T follicular helper cell (primary cell): ENCODE data around the gene B3GLCT.
"Not testable (repeated sequence)": the region's sequence is repeated elsewhere in the genome, so short reads cannot be mapped to it uniquely, and the experiment has no call there.

Experiments
- DNase-seq: peaks from one replicate; pipeline ENCODE4 v3.0.0-alpha.2; 2020; ENCODE audit warnings: low read depth
- total RNA-seq, 2 experiments: gene quantifications; one replicate each; lab custom pipeline; 2026; lab: John Stamatoyannopoulos, UW

B3GLCT gene
- 20.1 to 29.6 reads per million in 2 experiments for total RNA-seq

DNA sequence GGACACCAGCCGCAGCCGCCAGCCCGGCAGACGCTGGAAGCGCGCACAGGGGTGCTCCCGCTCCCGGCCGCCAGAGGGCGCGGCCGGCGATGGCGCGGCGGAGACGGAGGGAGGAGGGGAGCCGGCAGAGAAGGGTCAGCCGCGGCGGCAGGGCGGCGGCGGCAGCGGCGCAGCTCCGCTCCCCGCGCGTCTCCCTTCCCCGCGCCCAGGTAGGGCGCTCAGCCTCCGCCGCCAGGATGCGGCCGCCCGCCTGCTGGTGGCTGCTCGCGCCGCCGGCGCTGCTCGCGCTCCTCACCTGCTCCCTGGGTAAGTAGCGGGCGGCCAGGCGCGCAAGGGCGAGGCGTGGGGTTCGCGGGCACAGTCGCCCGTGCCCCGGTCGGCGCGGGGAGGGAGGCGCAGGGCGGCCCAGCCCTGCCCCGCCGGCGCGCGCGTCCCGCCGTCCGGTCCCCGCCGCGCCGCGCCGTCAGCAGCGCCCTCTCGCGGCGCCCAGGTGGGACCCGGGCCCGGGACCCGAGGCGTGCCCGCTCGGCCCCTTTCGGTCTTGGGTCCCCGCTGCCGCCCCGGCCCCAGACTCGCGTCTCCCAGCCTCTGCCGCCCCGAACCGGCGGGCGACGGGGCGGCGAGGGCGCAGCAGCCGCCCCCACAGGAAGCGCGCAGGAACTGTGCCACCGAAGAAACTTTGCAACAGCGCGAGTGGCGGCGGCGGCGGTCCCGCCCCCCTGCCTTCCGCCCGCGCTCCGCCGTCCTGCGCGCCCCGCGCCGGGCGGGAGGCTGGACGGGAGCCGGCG, at the start of gene B3GLCT:
Gene B3GLCT, plus strand, starts transcription at position 127 of the 788 bp plus-strand sequence. Its CDS starts 110 bp downstream, at position 237.
- DNase-seq = peak; percentile 68

DNA sequence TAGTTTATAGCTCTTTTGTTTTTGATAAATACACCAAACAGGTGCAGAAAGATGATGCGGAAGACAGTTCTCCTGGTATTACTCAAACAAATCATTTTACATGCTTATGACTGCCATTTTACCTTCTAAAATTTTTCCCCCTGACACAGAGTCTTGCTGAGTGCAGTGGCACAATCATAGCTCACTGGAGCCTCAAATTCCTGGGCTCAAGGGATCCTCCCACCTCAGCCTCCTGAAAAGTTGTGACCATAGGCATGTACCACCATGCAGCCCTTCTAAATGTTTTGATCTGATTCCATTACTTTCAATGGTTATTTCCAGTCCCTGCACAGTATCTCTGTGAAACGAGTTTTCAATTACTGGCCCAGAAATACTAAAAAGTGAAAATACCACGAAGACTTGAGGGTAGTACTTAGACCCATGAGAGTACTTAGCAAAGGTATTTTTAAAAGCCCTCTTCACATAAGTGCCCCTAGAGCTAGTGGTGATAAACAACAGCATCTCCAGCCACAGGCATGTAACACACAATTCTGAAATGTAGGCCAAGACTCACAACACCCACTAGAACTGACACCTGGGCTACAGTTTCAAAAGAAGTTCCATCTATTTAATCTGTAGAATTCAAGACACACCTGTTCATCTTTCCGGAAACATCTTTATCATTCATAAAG, 49.3 kb upstream of the B3GLCT start:
- DNase-seq = no peak

DNA sequence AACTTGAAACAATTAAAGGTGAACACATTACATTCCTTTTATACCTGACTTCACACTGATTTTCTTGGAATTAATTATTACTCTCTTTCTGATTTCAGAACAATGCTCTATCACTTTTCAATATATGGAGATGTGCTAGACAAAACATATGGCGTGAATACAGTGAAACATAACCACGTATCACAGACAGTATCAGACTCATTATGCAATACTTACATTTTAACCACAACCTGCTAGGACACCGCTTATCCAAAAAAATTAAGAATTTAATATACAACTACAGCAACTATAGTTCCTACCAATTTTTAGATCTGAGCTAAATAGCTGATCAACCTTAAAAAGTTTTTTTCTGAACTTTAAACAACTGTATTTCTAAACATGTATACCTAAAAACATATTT, 47.9 kb upstream of the B3GLCT start:
- DNase-seq = no peak

DNA sequence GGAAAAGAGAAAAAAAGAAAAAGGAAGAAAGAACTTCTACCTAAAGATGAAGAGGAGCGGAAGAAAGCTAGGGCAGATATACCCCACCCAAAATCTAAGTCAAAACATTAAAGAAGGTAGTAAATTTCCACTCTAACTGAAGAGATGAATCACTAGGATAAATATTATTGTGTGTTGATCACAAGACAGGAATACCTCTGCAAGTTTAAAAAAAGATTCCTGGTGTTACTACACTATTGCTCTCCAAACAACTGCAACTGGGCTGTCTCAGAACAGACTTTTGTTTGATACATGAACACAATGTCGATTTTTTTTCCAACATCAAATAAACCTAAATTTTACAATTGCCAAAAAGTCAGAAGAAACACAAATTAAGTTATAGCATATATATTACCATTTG, 44.8 kb upstream of the B3GLCT start:
- DNase-seq = no peak

DNA sequence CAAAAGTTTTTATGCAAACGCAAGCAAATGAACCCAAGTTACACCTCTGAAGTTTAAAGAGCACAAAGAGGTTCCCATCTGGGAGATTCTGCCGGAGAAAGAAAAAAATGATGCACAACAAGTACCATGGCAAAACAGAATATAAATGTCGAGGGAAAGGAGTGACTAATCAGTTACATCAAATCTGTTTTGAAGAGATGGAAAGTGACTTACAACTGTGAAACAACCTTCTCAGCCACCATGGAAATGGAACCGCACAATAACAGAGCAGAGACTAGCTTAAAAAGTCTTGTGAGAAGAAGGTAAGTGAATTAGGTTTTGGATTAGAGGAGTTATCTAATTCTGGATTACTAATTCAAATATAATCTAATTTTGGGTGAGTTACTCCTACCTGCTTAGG, 40.5 kb upstream of the B3GLCT start:
- DNase-seq = no peak

DNA sequence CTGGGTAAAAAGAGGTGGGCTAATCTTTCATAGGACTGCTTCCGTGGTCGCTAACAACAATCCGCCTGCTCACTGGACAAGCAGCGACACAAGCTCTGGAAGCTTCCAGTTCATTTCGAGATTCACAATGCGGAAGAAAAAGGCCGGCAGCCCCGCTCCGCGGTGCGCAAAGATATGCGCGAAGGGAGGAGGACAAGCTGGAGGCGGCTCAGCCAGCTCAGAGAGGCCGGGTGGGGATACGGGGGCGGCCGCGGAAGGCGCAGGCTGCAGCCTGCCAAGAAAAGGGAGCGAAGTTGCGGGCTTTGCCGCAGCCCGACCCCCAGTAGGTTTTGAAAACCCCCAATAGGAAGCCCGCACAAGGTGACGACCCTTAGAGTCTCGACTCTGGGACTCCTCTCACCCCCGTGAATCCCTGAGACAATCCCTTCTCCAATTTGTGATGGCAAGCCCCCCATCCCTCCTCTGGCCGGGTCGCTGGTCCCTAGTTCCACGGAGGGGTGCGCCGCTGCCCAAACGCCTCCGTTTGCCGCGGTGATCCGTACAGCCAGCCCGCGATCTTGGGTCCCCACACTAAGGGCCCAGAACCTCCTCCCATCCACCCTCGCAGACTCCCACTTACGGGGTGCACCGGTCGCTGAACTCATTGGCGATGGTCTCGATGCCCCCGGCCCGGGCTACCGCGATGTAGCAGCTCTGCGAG, 38.8 kb upstream of the B3GLCT start:
- peak; percentile 30 for DNase-seq

DNA sequence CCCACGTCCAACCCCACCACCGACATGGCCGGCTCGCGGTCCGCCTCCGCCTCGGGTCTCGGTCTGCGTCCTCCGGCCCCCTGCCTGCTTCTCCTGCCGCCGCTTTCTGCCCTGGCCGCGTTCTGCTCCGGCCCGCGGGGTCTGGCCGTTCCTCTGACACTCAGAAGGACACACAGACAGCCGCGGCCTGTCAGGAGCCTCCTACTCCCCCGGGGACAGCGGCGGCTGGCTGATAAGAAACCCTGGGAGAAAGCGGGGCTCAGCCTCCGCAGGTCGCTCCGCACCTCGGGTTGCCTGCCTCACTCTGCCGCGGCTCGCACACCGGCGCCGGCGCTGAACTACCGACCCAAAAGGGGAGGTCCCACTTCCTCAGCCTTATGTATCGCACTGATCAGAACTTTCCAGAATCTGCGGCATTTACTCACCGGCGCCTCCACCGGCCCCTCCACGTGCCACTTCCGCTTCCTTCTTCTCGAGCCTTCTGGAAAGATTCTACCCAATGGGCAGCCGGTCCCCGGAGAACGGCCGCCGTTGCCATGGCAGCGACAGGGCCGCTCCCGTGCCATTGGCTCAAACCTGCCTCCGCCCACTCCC, 38.1 kb upstream of the B3GLCT start, which contains the start of gene HSPH1:
Gene HSPH1, minus strand, starts transcription at position 348 of the 594 bp plus-strand sequence. Its CDS starts 322 bp downstream, at position 26.
- DNase-seq = peak; percentile 98

DNA sequence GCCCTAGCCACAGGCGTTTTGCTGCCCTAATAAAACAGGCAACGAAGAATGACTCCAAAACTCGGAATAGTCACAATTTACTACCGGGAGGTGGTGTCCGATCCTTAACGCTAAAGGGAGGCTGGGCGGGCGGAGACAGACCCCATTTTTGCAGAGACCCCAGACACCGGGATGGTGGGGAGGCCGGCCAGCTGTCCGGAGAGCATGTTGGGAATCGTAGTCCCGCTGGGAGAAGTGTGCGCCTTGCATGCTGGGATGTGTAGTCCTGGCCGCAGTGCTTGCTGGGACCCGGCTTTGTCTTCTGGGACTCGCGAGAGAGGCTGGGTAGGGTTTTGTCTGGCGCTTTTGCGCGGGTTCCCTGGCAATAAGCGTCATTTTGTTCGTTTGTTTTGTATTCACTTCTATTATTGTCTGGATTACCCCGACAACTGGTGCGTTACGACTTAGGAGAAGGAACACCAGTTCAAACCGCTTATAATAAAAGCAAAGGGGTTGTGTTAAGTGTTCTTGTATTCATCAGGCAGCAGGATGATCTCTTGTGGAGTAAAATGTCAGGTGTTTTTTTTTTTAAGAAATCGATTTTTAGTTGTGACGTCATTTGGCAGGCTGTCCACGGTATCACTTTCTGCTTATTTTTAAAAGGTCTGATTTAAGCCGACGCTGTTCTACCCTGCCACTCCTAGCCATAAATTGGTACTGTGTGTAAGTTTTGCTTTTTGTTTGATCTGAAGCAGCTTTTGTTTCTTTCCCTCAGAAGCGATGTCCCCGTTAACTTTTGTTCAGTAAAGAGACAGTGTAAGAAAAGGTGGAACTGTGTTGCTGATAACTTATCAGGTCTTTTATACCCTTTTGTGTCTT, 37.4 kb upstream of the B3GLCT start:
- peak; percentile 96 for DNase-seq

DNA sequence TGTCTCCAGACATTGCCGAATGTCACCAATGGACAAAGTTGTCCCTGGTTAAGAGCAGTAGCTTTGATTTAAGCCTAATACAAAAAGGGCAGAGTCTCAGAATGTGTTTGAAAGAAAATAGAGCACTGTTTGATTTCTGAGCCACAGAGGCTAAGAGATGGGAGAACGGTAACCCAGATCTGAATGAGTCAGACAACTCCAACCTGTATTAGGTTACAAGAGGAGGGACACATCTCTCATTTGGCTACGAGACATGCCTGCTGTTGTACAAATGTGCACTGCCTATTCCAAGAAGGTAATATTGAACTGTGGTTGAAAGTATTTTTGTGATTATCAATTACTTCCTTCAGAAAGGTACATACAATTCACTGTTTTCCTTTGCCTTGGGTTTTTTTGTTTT, 33.2 kb upstream of the B3GLCT start:
- DNase-seq = no peak

DNA sequence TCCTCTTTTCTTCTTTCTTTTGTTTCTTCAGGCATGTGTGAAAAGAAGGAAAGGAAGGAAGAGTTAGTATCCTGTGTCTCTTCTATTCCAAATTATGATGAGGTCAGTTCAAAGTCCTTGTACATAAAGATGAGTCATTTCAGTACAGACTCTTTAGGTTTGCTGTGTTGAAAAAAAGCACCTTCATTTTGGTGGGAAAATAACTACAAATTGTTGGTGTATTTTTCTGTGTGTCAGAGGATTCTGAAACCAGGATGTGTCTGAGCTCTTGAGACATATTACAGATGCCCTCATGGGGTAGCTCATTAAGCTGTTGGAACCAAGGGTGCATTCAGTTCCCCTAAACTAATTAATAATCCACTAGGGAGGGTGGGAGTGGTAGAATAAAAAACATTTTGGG, 32.3 kb upstream of the B3GLCT start:
- DNase-seq = no peak

DNA sequence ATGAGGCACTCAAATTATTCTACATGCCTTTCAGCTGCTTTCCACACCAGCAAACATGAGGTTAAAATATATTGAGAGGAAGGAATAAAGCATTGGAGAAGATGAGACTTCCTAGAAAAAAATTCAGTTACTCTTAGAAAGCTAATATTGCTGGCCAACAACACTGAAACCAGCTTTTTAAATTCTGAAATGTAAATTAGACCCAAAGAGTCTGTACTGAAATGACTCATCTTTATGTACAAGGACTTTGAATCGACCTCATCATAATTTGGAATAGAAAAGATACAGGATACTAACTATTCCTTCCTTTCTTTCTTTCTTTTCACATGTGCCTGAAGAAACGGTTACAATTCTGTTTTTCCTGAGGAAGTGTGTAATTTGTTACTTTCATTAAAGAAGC, 31.6 kb upstream of the B3GLCT start:
- no peak for DNase-seq

DNA sequence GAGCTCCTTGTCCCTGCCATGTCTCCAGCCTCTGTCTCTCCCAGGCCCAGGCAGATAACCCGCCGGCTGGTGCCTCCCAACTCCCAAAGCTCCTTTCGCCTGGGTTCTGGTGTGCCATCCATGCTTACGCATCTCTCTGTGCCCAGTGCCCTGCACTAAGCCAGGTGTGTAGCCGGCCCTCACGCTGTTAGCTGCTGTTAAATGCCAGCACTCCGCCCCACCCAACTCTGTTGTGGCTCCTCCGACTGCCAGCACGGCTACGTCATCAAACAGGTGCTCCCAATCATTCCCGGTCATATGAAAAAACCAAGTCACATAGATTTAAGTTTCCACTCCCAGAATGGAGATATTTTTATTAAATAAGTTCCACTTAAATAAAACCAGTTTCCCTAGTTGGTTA, 31.0 kb upstream of the B3GLCT start:
- DNase-seq = no peak

DNA sequence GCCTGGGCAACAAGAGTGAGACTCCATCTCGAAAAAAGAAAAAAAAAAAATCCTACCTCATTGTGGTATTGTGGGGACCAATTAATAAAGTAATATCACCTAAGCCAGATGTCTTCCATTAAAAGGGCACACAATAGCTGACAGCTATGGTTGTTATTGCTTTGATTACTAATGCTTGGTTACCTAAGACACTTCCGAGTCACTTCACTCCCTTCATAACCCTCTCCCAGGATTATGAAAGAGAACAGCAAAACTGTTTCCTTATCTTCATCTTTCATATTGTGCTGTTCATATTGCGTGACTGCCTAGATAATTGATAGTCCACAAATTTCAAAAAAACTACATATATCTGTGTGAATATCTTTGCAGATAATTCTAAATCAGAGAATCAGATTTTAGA, 27.8 kb upstream of the B3GLCT start:
- DNase-seq = no peak

DNA sequence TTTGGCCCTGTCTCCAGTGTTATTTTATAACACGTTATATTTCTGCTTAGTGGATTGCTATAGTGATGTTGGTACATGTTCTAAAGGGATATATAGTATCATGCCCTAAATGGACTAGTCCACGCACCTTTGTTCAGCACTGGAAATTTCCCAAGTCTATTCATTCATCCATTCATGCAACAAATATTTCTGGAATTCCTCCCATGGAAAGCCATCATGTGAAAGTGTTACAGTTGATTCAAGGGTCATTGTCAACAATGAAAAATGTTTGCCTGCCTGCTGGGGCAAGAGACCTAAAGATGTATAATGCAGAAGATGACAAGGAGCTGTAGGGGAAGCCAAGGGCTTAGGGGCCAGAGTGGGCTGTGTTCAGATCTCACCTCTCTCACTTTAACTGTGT, 27.2 kb upstream of the B3GLCT start:
- no peak for DNase-seq

DNA sequence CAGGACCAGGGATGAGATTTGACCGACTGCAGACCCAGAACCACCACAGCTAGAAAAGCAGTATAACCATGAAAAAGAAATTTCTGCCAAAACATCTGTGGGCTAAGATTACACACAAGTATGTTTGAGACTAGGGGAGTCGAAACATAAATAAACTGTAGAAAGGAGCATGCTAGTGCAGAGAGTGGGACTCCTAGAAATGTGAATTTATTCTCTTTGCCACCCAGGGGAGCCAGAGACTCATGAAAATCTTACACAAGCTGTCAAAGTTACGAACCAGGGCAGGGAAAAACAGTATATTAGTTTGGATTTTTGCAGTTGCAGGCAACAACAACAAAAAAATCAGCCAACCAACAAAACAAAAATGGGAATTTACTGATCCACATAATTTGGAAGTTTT, 25.8 kb upstream of the B3GLCT start:
- DNase-seq = no peak

DNA sequence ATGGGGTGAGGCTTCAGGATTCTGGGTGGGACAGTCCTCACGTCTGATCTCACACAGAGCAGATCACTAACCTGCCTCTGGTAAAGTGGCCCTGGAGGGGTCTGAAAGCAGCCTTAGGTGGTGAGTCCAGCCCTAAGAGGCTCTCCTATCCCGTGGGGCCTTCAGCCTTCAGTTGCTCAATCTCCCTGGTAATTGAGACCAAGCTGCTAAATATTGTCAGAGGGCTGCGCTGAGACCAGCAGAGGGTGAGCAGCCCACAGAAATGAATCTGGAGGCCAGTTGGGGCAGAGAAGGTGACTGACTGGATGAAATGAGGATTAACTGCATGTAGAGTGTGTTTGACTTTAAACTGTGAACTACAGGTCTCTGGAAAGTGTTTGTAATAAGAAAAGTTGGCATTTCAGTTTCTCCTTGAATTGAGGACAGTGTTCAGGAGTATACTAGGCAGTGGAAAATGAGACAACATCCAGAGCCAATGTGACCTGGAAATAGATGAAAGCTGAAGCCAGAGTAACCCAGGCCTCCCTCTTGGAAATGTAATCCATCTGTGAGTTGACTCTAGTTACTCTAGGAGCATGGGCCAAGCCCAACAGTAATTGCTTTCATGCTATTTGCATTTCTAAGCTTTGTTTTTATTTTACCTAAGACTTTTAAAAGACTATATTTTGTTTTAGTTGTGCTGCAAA, 23.8 kb upstream of the B3GLCT start:
- DNase-seq = no peak

DNA sequence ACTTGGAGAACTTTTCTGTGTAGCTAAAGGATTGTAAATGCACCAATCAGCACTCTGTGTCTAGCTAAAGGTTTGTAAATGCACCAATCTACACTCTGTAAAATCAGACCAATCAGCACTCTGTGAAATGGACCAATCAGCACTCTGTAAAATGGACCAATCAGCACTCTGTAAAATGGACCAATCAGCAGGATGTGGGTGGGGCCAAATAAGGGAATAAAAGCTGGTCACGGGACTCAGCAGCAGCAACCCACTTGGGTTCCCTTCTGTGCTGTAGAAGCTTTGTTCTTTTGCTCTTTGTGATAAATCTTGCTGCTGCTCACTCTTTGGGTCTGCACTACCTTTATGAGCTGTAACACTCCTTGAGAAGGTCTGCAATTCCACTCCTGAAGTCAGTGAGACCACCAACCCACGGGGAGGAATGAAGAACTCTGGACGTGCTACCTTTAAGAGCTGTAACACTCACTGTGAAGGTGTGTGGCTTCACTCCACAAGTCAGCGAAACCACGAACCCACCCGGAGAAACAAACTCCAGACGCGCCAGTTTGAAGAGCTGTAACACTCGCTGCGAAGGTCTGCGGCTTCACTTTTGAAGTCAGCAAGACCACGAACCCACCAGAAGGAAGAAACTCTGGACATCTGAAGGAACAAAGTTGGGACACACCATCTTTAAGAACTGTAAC, 21.8 kb upstream of the B3GLCT start:
- DNase-seq = not testable (repeated sequence)

DNA sequence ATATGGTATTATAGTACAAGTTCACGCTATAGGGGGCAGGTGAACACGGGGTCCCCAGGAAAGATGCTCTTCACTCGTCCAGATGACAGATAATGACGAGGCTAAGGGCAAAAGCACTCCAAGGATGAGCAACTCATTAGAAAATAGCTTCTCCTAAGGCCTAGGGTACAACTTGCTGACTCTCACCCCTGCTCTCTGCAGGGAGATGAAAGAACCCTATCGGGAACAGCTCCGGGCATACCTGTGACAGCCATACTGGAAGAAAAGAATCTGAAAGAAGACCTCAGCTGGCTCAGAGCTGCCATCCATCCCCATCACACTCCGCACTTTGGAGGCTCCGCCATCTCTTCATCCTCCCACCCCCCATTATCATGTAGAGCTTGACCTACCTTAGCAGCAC, 20.5 kb upstream of the B3GLCT start:
- no peak for DNase-seq

DNA sequence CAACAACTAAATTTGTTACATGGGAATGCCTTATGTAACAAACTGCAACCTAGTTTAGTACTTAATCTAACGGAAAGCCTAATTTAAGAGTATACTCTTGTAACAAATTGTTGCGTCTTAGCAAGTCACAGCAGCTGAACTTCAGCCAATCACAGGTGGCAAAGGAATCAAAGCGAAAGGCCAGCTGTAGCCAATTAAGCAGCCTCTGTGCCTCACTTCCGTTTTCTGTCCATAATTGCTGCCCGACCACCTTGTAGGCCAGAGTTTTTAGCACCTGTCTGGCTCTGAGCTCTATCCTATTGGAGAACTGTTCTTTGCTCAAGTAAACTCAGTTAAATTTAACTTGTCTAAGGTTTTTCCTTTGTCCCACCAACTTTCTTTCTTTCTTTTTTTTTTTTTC, 20.0 kb upstream of the B3GLCT start:
- no peak for DNase-seq

DNA sequence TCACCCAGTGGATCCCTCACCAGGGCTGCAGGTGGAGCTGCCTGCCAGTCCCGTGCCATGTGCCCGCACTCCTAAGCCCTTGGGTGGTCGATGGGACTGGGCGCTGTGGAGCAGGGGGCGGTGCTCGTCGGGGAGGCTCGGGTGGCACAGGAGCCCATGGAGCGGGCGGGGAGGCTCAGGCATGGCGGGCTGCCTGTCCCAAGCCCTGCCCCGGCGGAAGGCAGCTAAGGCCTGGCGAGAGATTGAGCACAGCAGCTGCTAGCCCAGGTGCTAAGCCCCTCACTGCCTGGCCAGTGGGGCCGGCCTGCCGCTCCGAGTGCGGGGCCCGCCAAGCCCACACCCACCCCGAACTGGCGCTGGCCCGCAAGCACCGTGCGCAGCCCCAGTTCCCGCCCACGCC, 16.8 kb upstream of the B3GLCT start:
- DNase-seq = no peak
